GM19240 (cell line): ENCODE data around the gene RIC8B.

Experiments used
- DNase-seq: peaks from one replicate; pipeline ENCODE4 v3.0.0; 2011; ENCODE audit warnings: low spot score; ENCODE audit not compliant: insufficient read length

The RIC8B gene

DNA sequence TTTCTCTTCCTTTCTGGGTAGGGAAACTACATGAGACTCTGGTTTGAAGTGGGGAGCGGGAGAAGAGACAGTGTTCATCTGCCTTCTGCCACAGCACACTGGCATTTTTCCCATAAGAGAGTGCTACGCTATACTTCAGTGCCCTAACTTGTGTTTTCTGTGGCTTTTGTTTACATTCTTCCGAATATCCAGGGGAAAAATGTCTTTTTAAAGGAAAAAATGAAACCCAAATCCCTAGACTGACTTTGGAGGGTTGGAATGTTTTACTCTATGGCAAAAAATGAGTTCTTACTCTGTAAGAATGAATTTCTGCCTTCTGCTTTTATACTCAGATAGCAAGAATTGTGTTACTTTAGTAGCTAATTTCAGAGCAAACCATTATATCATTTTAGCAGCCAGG, 93.2 kb downstream of the RIC8B start:
- DNase-seq: no peak

DNA sequence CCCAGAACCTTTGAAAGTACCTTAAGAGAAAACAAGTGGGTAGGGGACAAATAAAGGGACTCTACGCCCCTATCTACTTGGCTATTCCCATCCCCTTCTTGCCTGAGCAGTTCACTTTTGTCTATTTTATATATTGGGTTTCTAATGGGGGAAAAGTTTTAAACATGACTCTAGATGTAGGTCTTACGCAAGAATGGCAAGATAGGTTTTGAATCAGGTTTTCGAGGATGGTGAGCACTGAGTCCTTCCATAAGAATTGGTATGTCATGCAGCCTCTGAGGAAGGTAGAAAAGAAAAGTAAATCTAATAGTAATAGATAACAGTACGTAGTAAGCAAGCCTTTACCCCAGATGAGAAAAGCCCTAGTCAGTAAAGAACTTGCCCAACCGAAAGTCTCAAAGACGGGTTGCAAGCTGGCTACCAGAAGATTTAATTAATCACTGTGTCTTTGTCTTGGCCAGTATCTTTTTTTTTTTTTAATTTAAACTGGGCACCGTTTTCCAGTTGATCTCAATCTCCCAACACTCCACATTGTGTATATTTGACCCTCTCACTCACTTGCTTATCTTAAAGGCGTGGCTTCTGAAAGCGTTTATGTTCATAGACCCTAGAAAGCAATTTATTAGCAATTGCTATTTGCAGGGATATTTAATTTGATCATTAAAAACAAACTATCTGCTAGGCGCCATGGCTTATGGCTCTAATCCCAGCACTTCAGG, 94.7 kb downstream of the RIC8B start:
- DNase-seq: no peak

DNA sequence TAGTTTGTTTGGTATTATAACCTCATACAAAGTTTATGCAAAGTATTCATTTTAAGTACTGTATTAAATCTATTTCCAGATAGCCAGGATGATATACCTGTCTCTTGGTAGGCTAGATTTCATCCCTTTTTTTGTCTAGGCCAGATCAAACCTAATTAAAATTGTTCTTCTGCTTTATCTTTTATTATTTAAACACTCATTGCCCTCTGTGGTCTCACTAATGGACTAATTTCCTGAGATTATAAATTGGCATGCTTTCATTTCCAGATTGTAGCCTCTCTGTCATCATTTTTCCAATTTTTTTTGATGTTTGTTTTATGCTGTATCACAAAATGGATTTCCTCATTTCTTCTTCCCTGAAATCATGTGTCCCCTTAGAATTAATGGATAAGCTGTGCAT, 95.6 kb downstream of the RIC8B start:
- no peak for DNase-seq

DNA sequence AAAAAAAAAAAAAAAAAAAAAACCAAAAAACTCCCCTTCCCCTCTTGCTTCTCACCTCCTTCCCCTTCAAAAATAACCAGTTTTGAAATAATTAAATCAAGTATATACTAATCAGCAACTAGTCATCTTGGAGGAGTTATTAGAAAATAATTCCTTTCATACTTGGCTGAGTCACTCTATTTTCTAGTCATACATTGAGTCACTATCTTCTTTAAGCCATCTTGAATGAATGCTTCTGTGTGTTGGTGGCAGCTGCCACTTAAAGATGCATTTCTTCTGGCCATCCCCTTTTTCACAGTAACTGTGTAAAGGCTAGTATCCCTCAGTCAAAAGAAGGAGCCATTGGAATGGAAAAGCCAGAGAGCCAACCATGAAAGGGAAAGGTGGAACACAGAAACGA, 97.0 kb downstream of the RIC8B start:
- DNase-seq: no peak

DNA sequence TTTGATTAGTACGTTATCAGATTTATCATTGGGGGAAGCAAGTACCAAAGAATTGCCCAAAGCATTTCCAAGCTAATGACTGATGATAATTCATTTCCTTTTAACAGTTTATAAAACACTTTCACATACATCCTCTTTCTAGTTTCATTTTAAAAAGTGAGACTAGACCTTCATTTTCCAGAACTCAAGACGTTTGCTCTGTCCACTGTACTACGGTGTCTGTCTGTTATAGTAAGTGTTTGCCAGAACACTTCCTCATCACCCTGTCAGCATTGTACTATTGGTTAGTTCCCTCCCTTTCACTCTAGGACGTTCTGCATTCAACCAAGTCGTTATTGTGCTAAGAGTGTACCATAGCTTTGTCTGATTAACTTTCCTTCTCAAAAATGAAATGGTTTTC, 99.5 kb downstream of the RIC8B start:
- no peak for DNase-seq

DNA sequence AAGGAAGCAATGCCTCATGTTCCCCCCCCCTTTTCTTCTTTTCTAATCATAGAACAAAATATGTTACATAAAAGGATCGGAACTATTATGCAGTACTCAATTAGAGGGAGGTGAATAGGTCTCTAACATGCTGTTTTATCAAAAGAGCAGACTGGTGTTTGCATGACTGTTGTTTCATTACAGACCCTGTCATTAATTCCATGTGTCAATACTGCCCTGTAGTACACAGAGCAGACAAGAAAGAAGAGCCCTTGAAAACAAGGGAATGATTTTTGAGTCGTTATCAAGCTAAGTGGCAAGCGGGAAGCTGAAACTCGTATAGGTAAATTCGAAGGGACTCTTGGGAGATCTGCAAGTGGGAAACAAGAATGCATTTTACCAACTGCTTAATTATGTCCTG, 104.3 kb downstream of the RIC8B start:
- DNase-seq: no peak

DNA sequence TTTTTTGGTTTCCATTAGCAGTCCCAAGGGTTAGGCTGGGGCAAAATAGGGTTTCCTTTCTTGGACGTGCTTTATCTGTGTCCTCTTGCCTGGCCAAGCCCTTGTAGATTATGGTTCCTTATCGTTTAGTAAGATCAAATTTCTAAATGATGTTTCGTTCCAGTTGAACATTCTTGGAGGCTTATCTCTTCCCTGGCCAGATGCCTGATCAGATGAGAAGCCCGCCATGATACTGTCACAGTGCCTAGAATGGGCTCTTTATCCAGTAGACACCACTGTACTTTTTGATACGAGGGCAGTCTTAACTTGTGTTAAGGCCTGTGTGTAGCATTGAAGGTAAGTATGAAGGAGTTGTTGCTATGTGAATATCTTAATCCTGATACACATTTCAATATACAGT, 105.1 kb downstream of the RIC8B start:
- DNase-seq: no peak

DNA sequence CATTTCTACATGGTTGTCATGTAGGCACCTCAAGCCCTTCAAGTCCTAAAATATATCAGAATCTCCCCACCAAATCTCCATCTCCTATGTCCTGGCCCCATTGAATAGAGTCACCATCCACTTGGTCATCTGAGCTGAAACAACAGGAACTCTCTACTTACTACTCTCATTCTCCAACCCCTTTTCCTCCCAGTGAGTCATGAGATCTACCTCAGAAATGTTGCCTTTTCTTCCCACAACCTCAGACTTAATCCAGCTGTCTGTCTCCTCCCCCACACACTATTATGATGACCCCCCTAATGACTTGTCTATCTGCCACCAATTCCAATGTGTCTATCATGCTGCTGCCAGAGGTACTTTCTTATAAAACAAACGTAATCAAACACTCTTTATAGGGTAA, 108.9 kb downstream of the RIC8B start:
- no peak for DNase-seq

DNA sequence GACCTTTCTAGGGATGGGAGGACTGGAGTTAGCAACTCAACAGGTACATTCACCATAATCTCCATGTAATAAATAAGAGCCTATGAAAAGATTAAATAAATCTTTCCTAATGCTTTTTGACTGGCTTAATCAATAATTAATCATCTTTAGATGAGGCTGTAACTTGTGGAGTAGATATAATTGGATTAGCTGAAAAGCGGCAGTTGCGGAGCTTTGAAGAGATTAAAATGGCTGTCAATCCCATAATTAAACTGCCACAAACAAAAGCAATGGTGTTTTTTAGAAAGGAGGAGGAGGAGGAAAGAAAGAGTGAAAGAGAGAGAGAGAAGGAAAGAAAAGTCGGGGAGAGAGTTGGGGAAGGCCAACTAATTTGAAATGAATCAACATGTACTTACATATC, 110.5 kb downstream of the RIC8B start:
- no peak for DNase-seq

DNA sequence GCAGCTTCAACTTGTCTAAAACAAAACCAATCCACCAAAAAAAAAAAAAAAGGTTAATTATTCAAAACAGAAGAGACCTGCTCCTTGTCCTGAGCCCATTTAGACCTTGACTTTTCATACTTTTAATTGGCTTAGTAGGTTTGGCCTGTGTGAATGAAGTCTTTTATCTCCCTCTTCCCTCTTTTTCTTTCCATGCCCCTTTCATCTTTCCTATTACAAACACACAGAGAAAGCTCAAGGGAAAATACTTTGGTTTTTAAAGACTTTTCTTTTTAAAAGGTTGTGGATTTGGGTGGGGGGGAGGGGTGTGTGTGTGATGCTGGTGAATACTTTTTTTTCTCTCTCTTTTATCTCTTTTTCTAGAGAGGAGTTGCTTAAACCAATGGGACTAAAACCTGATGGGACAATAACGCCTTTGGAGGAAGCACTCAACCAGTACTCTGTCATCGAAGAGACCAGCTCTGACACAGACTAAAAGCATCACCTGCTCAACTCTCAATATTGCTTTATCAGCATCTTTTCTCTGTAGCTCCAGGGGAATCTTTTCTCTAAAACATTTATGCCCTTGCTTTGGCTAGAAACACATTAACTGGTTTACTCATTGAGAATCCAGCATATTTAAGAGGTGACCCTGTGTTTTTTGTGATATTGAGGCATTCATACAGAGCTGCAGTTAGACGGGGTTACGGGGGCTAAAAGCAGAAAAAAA, 111.2 kb downstream of the RIC8B start:
- no peak for DNase-seq

DNA sequence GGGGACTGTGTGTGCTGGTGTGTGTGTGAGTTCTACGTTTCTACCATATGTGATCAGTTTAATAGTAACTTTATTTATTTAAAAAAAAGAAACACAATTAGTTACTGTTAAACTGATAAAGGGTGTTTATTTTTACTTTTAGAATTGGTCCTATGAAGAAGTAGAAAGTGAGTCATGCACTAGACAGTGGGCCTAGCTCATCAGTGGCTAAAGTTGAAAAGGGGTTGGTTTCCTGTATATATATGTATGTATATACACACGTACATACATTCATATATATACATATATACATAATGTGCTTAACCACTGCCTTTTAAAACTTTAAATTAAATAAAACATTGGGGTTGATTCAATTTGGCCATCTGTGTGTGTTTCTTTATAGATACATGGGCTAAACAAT, 112.5 kb downstream of the RIC8B start:
- DNase-seq: no peak

DNA sequence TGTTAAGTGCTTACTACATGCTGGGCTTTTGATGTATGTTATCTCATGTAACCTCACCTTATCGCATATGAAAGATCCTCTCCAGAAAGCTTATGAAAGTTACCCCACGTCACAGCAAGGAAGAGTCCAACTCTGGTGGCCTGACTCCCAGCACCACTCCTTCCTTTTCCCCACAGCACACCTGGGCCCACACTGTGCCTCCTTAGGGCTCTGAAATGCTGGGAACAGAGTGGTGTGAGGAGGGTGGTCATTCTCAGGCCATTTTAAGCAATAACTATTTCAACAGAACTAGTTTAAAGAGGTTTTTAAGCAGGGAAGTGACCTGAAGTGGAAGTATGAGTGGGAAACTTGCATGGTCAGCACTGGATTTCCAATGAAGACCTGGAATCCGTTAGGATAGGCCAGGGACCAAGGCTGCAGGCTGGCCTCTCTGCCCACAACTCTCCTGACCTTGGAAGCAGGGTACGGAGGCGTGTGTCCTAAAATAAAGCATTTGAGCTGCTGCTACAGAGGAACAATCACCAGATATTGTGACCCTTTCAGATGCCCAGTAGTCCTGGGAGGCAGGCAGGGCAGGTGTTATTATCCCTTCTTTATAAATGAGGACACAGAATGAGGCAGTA, 114.0 kb downstream of the RIC8B start:
- DNase-seq: no peak

DNA sequence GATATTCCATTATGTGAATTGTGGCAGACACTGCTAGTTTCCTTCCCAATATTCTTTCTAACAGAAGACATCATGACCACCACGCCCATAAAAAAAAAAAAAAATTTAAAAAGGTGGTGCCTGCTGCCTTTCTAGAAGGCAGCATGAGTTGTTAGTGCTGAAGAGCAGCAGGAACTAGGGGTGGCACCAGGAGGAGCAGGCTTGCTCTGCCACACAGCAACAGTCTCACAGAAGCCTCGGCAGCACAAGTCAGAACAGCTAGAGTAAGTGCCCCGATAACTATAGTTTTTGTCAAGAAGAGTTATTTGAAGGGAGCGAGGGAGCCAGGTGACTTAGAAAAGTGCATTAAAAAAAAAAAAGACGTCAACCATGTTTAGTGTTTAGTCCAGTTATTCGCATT, 114.8 kb downstream of the RIC8B start:
- no peak for DNase-seq

DNA sequence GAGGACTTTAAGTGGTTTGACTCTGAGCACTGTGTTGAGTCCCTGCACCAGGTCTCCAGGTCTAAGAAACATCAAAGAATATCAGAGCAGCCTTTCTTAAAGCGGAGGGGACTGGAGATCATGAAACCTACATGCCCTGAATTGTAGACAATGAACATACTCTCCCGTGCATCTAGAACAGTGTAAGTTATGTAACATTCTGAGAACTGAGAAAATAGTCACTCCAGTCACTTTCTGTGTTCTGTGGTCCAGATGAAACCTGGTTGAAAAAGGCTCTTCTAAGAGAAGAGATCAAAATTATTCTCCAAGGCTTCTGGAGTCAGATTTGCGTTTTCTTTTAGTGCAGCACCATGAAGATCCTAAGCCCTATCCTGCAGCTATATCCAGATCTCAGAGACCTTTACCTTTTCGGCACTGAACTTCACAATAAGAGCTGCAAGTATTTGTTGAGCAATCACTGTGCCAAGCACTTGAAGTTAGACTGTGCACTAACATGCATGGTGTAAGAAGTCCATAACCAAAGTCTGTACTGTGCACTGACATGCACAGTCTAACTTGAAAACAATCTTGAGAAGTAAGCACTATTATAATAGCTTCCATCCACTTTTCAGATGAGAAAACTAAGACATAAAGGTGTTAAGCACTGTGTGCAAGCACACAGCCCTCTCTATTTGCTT, 115.6 kb downstream of the RIC8B start:
- no peak for DNase-seq

DNA sequence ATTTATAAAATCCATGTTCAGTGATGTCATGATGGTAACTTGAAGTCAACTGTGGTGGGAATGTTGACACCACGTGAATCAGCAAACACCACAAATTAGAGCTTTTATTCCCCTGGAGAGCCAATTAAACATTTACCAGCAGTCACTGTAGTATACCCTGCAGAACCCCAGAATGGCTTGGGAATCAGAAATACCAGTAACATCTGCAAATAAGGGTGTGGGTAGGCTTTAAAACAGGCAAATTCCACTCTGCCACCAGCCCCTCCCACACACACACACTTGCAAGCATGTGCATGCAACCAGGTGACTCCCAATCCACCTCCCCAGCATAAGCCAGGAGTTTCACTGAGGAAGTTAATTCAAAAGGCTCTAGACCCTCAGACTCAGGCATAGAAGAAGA, 117.6 kb downstream of the RIC8B start:
- no peak for DNase-seq

DNA sequence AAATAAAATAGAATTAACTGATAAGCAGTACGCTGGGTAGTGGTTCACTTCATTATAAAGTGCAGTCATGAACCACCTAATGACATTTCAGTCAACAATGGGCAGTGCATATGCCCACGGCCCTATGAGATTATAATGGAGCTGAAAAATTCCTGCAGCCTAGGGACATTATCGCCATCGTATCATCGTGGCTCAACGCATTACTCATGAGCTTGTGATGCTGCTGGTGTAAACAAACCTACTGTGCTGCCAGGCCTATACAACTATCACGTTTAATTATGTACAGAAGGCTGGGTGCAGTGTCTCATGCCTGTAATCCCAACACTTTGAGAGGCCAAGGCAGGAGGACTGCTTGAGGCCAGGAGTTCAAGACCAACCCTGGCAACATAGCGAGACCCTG, 119.0 kb downstream of the RIC8B start:
- no peak for DNase-seq

DNA sequence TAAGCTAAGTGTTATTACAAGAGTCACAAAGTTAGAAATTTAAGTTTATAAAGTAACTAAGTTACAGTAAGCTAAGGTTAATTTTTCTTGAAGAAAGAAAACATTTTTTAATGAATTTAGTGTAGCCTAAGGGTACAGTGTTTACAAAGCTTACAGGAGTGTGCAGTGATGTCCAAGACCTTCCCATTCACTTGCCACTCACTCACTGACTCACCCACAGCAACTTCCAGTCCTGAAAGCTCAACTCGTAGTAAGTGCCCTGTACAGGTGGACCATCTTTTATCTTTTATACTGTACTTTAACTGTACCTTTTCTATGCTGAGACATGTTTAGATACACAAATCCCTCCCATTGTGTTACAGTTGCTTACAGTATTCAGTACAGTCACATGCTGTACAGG, 120.3 kb downstream of the RIC8B start:
- DNase-seq: no peak

DNA sequence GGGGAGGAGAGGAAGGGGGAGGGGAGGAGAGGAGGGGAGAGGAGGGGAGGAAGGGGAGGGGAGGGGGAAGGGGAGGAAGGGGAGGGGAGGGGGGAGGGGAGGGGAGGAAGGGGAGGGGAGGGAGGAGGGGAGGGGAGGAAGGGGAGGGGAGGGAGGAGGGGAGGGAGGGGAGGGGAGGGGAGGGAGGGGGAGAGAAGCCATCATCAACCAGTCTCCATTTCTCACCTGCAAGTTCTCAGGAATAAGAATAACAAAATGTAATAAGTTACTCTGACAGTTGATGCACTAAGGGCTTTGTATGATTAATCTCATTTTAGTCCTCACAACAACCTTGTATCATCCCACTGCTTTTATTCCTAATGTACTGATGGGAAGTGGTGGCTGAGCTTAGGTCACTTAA, 122.1 kb downstream of the RIC8B start:
- no peak for DNase-seq

DNA sequence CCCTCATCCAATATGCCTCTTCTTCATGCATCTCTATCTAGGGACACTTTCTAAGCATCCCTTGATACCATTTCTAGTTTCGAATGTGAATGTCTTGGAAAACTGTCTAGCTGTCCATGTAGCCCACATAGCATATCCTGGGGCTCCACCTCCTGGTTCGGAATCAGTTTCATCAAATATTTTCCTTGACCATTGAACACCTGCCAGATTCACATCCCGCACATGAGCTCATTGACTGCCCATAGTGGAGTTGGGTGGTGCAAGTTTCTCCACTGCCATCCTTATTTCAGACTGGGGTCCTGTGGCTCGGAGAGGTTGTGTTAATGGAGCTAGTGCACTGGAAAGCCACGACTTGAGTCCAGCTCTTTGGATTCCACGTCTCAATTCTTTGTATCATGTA, 122.6 kb downstream of the RIC8B start:
- DNase-seq: no peak

DNA sequence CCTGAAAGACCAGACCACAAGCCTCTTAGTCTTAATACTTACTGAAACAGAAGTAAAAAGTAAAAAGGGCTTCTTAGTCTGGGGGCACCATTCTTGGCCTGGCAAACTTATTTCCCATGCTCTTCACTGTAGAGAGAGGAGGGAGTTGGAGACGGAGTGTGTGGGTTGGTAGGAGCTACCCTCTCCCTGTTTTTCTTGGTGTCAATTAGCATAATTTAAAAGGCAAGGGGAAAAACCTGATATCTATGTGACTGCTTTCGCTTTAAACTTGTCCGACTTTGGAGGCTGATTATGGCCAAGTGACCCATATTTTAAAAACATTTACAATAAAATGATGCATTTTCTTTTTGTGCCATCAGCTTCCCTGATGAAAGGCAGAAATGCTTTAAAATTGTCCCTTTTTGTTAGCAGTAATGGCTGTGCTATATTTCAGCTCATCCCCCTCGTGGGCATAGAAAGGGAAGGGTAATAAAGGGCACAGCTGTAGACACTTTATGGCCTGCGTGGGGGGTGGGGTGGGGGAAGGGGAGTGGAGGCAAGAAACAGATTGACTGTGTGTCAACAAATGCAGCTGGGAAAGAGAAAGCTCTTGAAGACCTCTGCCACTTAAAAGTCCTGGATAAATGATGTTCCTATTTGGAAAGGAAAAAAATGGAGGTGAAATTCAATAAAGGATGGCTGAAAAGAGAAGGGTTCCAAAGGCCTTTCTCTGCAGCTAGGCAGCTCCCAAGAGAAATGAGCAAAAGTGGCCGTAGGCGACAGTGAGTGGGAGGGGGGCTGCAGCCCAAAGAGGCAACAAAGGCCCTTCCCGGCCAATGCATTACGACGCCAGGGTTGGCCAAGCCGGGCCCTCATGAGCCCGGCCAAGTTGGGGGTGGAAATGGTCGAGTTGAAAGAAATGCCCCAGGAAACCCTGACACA, 123.8 kb downstream of the RIC8B start:
- DNase-seq: no peak

DNA sequence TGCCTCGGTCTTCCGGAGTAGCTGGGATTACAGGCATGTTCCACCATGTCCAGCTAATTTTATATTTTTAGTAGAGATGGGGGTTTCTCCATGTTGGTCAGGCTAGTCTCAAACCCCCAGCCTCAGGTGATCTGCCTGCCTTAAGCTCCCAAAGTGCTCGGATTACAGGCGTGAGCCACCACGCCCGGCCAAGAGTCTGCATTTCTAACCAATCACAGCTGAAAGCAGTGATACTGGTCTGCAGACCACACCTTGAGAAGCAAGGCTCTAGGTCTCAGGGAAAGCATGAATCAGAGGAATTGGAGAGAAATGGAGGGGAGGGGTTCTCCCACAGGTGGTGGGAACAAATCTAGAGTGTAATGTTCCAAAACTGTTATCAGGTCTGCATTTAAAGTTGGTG, 126.1 kb downstream of the RIC8B start:
- DNase-seq: no peak
